ENCODE measurements around the gene TMEM107.

The TMEM107 gene

GRCh38 chr17:8128125-8128784 is 47.9 kb downstream of the TMEM107 start:
- no peak for DNase-seq

- peak; percentile 65 for DNase-seq
Observed at GRCh38 chr17:8126491-8127066, 49.6 kb downstream of the TMEM107 start.

- peak; percentile 63 for DNase-seq
Observed at GRCh38 chr17:8125947-8126490, 50.2 kb downstream of the TMEM107 start.

GRCh38 chr17:8125154-8125946 is 50.8 kb downstream of the TMEM107 start:
- DNase-seq = peak; percentile 80

GRCh38 chr17:8124350-8125153 is 51.6 kb downstream of the TMEM107 start:
- peak; percentile 47 for DNase-seq

- peak; percentile 36 for DNase-seq
Observed at GRCh38 chr17:8123695-8124349, 52.4 kb downstream of the TMEM107 start, which contains the start of gene HES7. TSS of gene HES7 (minus strand) at chr17:8124106. CDS start at chr17:8124084, 22 bp downstream.

GRCh38 chr17:8122924-8123694 is 53.1 kb downstream of the TMEM107 start:
- DNase-seq = no peak
